Neural cell (in vitro differentiated cells): ENCODE results near the gene ATXN3. TPM values are rescaled to one million over a fixed set of nuclear protein-coding genes. Genes with fewer than 3 reads are reported as not detected.

ENCODE experiments used
- H2AFZ ChIP-seq: fragments of 200-600, 300-800 bp; sonication (generic), shearing (Covaris generic); 2 replicates; pipeline ENCODE4 v1.6.0; 2014; ENCODE audit warnings: low read depth, mild to moderate bottlenecking, antibody characterized with exemption, low read length, moderate library complexity
- H3F3A ChIP-seq: fragments of 200-600 bp; shearing (Covaris generic); 2 replicates; pipeline ENCODE4 v1.6.1; 2016; ENCODE audit warnings: mild to moderate bottlenecking, moderate library complexity, mixed read lengths, antibody characterized with exemption, low read length; ENCODE audit not compliant: insufficient read depth, poor library complexity, severe bottlenecking
- H3K27ac ChIP-seq: fragments of 200-600, 300-800 bp; sonication (generic), shearing (Covaris generic); 2 replicates; pipeline ENCODE4 v1.5.1; 2014; ENCODE audit warnings: mild to moderate bottlenecking, low read length, moderate library complexity
- H3K27me3 ChIP-seq: fragments of 300-800, 200-600 bp; sonication (generic), shearing (Covaris generic); 2 replicates; pipeline ENCODE4 v1.6.0; 2014; ENCODE audit warnings: mild to moderate bottlenecking, low read depth, low read length, moderate library complexity; ENCODE audit not compliant: insufficient read depth
- H3K36me3 ChIP-seq: fragments of 300-800, 200-600 bp; sonication (generic), shearing (Covaris generic); 2 replicates; pipeline ENCODE4 v1.5.1; 2014; ENCODE audit warnings: mild to moderate bottlenecking, antibody characterized with exemption, low read length, moderate library complexity; ENCODE audit not compliant: insufficient read depth
- H3K4me2 ChIP-seq: fragments of 300-800, 200-600 bp; sonication (generic), shearing (Covaris generic); 2 replicates; pipeline ENCODE4 v1.6.0; 2014; ENCODE audit warnings: mild to moderate bottlenecking, low read length
- H3K4me3 ChIP-seq: fragments of 300-800, 200-600 bp; sonication (generic), shearing (Covaris generic); 2 replicates; pipeline ENCODE4 v1.5.1; 2014; ENCODE audit warnings: mild to moderate bottlenecking, low read length, moderate library complexity
- H3K79me2 ChIP-seq: fragments of 200-600 bp; shearing (Covaris generic); replicated peaks from 2 replicates; pipeline ENCODE4 v1.6.0; 2014; ENCODE audit warnings: mild to moderate bottlenecking, low read length, moderate library complexity; ENCODE audit not compliant: insufficient read depth
- H3K9ac ChIP-seq: fragments of 300-800, 200-600 bp; sonication (generic), shearing (Covaris generic); 2 replicates; pipeline ENCODE4 v1.6.1; 2016; ENCODE audit warnings: mild to moderate bottlenecking, low read length, mixed read lengths
- H3K9me2 ChIP-seq: fragments of 200-600 bp; shearing (Covaris generic); 2 replicates; pipeline ENCODE4 v1.6.1; 2016; ENCODE audit warnings: mild to moderate bottlenecking, low read length, mixed read lengths; ENCODE audit not compliant: insufficient read depth
- H3K9me3 ChIP-seq: fragments of 200-600, 300-800 bp; sonication (generic), shearing (Covaris generic); 2 replicates; pipeline ENCODE4 v1.6.1; 2016; ENCODE audit warnings: mild to moderate bottlenecking, mixed run types, low read length, moderate library complexity, mixed read lengths
- H4K20me1 ChIP-seq: fragments of 200-600 bp; shearing (Covaris generic); 2 replicates; pipeline ENCODE4 v1.6.1; 2016; ENCODE audit warnings: mild to moderate bottlenecking, mixed run types; ENCODE audit not compliant: insufficient read depth
- CTCF ChIP-seq: fragments of 450-650 bp; IDR thresholded peaks from 2 replicates; pipeline ENCODE4 v1.5.1; 2014; ENCODE audit warnings: antibody characterized with exemption, mild to moderate bottlenecking, moderate library complexity; ENCODE audit not compliant: poor library complexity, severe bottlenecking
- EP300 ChIP-seq: fragments of 450-650 bp; conservative IDR thresholded peaks from 2 replicates; pipeline ENCODE4 v1.6.1; 2014; ENCODE audit warnings: antibody characterized with exemption, mild to moderate bottlenecking, moderate library complexity; ENCODE audit not compliant: poor library complexity, severe bottlenecking
- EZH2 ChIP-seq: fragments of 200-600, 300-800 bp; shearing (Covaris generic), sonication (generic); IDR thresholded peaks from 2 replicates; pipeline ENCODE4 v1.6.1; 2014; ENCODE audit warnings: antibody characterized with exemption, low read length, borderline replicate concordance, mild to moderate bottlenecking; ENCODE audit not compliant: insufficient read depth, poor library complexity, severe bottlenecking
- MXI1 ChIP-seq: fragments of 450-650 bp; conservative IDR thresholded peaks from 2 replicates; pipeline ENCODE4 v1.6.1; 2014; ENCODE audit warnings: antibody characterized with exemption, mild to moderate bottlenecking; ENCODE audit not compliant: poor library complexity, severe bottlenecking
- POLR2AphosphoS5 ChIP-seq: IDR thresholded peaks from 2 replicates; pipeline ENCODE4 v1.6.1; 2012
- RAD21 ChIP-seq: fragments of 450-650 bp; conservative IDR thresholded peaks from 2 replicates; pipeline ENCODE4 v1.6.1; 2014; ENCODE audit warnings: antibody characterized with exemption, mild to moderate bottlenecking, moderate library complexity
- REST ChIP-seq: IDR thresholded peaks from 2 replicates; pipeline ENCODE4 v1.6.1; 2012; ENCODE audit warnings: borderline replicate concordance
- SMC3 ChIP-seq: fragments of 450-650 bp; conservative IDR thresholded peaks from 2 replicates; pipeline ENCODE4 v1.6.1; 2014; ENCODE audit warnings: antibody characterized with exemption, mild to moderate bottlenecking, moderate library complexity; ENCODE audit not compliant: poor library complexity
- TAF1 ChIP-seq: IDR thresholded peaks from 2 replicates; pipeline ENCODE4 v1.6.1; 2012; ENCODE audit warnings: low read depth
- polyA plus RNA-seq: library from polyadenylated mRNA; depleted of rRNA; stranded (reverse); fragments of >200 nt; gene quantifications from 2 replicates; pipeline ENCODE4 v1.2.3, GENCODE V29; 2014

The ATXN3 gene
- polyA plus RNA-seq, 1 donor from 2014 or later = 16.7 TPM

GRCh38 chr14:92134456-92134855 is 28.1 kb upstream of the ATXN3 start:
- Histone ChIP-seq H3K9me2 (no peaks in the 10 kb centered on the region), H3K27ac (no peak overlapping the region), H3K27me3 (no peaks in the 10 kb centered on the region), H3K4me2 (no peak overlapping the region), H2AFZ (no peak overlapping the region), H3K79me2 (no peaks in the 10 kb centered on the region), H4K20me1 (no peaks in the 10 kb centered on the region), H3K36me3 (no peaks in the 10 kb centered on the region), H3K9me3 (no peaks in the 10 kb centered on the region), H3K4me3 (no peak overlapping the region), H3F3A (no peaks in the 10 kb centered on the region), H3K9ac (no peak overlapping the region)
- no peak for TF ChIP-seq POLR2AphosphoS5
- no peak for TF ChIP-seq MXI1
- TF ChIP-seq TAF1 = no peak
- no peak for TF ChIP-seq EP300
- TF ChIP-seq SMC3 = no peak
- no peak for TF ChIP-seq EZH2
- TF ChIP-seq CTCF = no peak
- no peak for TF ChIP-seq RAD21
- TF ChIP-seq REST = no peak

- Histone ChIP-seq H3K79me2 (peaks cover 30% of the 10 kb centered on the region), H2AFZ (peak overlapping the region; percentile 96), H3K27me3 (no peaks in the 10 kb centered on the region), H3K9ac (peak overlapping the region; percentile 99), H3K4me2 (peak overlapping the region; percentile 86), H3K9me2 (no peaks in the 10 kb centered on the region), H3K4me3 (peak overlapping the region; percentile 95), H4K20me1 (no peaks in the 10 kb centered on the region), H3K36me3 (no peaks in the 10 kb centered on the region), H3F3A (peaks cover 4% of the 10 kb centered on the region), H3K27ac (peak overlapping the region; percentile 98), H3K9me3 (no peaks in the 10 kb centered on the region)
- no peak for TF ChIP-seq REST
- no peak for TF ChIP-seq MXI1
- TF ChIP-seq RAD21 = no peak
- TF ChIP-seq SMC3 = no peak
- TF ChIP-seq CTCF = no peak
- TF ChIP-seq EP300 = no peak
- no peak for TF ChIP-seq POLR2AphosphoS5
- TF ChIP-seq TAF1 = no peak
- no peak for TF ChIP-seq EZH2
These were observed 16.4 kb upstream of the ATXN3 start for GRCh38 chr14:92122761-92123160.
